A549 treated with dexamethasone at 1 μM for 4 hours (cell line): ENCODE results near the gene STOML3. TPM values are rescaled to one million over a fixed set of nuclear protein-coding genes. Genes with fewer than 3 reads are reported as not detected.

Source experiments
- total RNA-seq: library from RNA; stranded (reverse); fragments of 200-300 nt; extraction: Qiagen RNA extraction; gene quantifications from 5 replicates; pipeline ENCODE4 v1.2.3, GENCODE V29; 2022

Gene STOML3
- not detected in 5 replicates for total RNA-seq

GRCh38 chr13:38990693-38991092 lies at the start of gene STOML3:
Gene STOML3, minus strand, starts transcription at chr13:38990831. Its CDS starts 110 bp downstream, at chr13:38990721.

GRCh38 chr13:39037880-39038568 lies 47.4 kb upstream of the STOML3 start, which contains the start of the genes NHLRC3 and PROSER1:
Gene NHLRC3, plus strand, starts transcription at chr13:39038456. Its CDS starts 184 bp downstream, at chr13:39038640.
Gene PROSER1, minus strand, starts transcription at chr13:39038089. Its CDS starts 847 bp downstream, at chr13:39037242.

Other genes starting within 250 kb of the STOML3 start
- gene PROSER1, start 47.3 kb upstream of the STOML3 start, total RNA-seq = 8.5 to 14.1 TPM (median 12.6 TPM) in 5 replicates
- 4.5 to 6.1 TPM (median 5.3 TPM) in 5 replicates for gene NHLRC3, start 47.6 kb upstream of the STOML3 start, total RNA-seq